KOPT-K1 (cell line): ENCODE results near the gene PXT1.
"Not testable (repeated sequence)": the region's sequence is repeated elsewhere in the genome, so short reads cannot be mapped to it uniquely, and the experiment has no call there.

Source experiments
- H3K27ac ChIP-seq: fragments of 200-600 bp; sonication (generic); 2 replicates; pipeline ENCODE4 v1.5.1; 2016; ENCODE audit warnings: antibody characterized with exemption, mild to moderate bottlenecking, low read depth, low read length; ENCODE audit not compliant: poor library complexity, severe bottlenecking
- H3K36me3 ChIP-seq: fragments of 200-600 bp; sonication (generic); 2 replicates; pipeline ENCODE4 v1.5.1; 2017; ENCODE audit warnings: antibody characterized with exemption, mild to moderate bottlenecking, low read length, moderate library complexity; ENCODE audit not compliant: insufficient read depth
- H3K9me3 ChIP-seq: fragments of 200-600 bp; sonication (generic); 2 replicates; pipeline ENCODE4 v1.5.1; 2017; ENCODE audit warnings: antibody characterized with exemption, low read length, mild to moderate bottlenecking; ENCODE audit not compliant: insufficient read depth, poor library complexity, severe bottlenecking

The PXT1 gene

GRCh38 chr6:36373368-36374019 lies 69.2 kb downstream of the PXT1 start:
- Histone ChIP-seq H3K9me3 (no peaks in the 10 kb centered on the region), H3K27ac (no peak overlapping the region), H3K36me3 (no peaks in the 10 kb centered on the region)

- Histone ChIP-seq H3K36me3 (no peaks in the 10 kb centered on the region), H3K9me3 (no peaks in the 10 kb centered on the region), H3K27ac (no peak overlapping the region)
Observed at GRCh38 chr6:36372088-36372487, 70.6 kb downstream of the PXT1 start.

GRCh38 chr6:36371211-36371610 lies 71.4 kb downstream of the PXT1 start:
- H3K9me3 ChIP-seq = no peaks in the 10 kb centered on the region
- no peaks in the 10 kb centered on the region for H3K36me3 ChIP-seq
- H3K27ac ChIP-seq = no peak overlapping the region

GRCh38 chr6:36370638-36371037 lies 72.0 kb downstream of the PXT1 start:
- H3K36me3 ChIP-seq = no peaks in the 10 kb centered on the region
- H3K9me3 ChIP-seq = no peaks in the 10 kb centered on the region
- H3K27ac ChIP-seq = no peak overlapping the region

- Histone ChIP-seq H3K36me3 (no peaks in the 10 kb centered on the region), H3K9me3 (no peaks in the 10 kb centered on the region), H3K27ac (no peak overlapping the region)
Observed at GRCh38 chr6:36368921-36369865, 73.5 kb downstream of the PXT1 start.

GRCh38 chr6:36368421-36368820 lies 74.2 kb downstream of the PXT1 start:
- H3K27ac ChIP-seq = no peak overlapping the region
- H3K36me3 ChIP-seq = no peaks in the 10 kb centered on the region
- H3K9me3 ChIP-seq = no peaks in the 10 kb centered on the region

GRCh38 chr6:36367743-36368142 lies 74.9 kb downstream of the PXT1 start:
- Histone ChIP-seq H3K9me3 (no peaks in the 10 kb centered on the region), H3K36me3 (no peaks in the 10 kb centered on the region), H3K27ac (no peak overlapping the region)

- no peak overlapping the region for H3K27ac ChIP-seq
- no peaks in the 10 kb centered on the region for H3K36me3 ChIP-seq
- no peaks in the 10 kb centered on the region for H3K9me3 ChIP-seq
Observed at GRCh38 chr6:36364669-36365479, 77.8 kb downstream of the PXT1 start.

- not testable (repeated sequence) for H3K9me3 ChIP-seq, H3K36me3 ChIP-seq, H3K27ac ChIP-seq
Observed at GRCh38 chr6:36364061-36364635, 78.5 kb downstream of the PXT1 start.

- H3K9me3 ChIP-seq, H3K36me3 ChIP-seq, H3K27ac ChIP-seq: not testable (repeated sequence)
Observed at GRCh38 chr6:36363371-36363752, 79.3 kb downstream of the PXT1 start.

- Histone ChIP-seq H3K27ac (no peak overlapping the region), H3K9me3 (no peaks in the 10 kb centered on the region), H3K36me3 (no peaks in the 10 kb centered on the region)
Observed at GRCh38 chr6:36362551-36363370, 79.9 kb downstream of the PXT1 start.

GRCh38 chr6:36361071-36361470 lies 81.6 kb downstream of the PXT1 start:
- no peak overlapping the region for H3K27ac ChIP-seq
- no peaks in the 10 kb centered on the region for H3K9me3 ChIP-seq

GRCh38 chr6:36360241-36361054 lies 82.2 kb downstream of the PXT1 start:
- no peaks in the 10 kb centered on the region for H3K36me3 ChIP-seq
- no peaks in the 10 kb centered on the region for H3K9me3 ChIP-seq
- H3K27ac ChIP-seq = no peak overlapping the region

More at GRCh38 chr6:36361071-36361470, 81.6 kb downstream of the PXT1 start:
- H3K36me3 ChIP-seq = no peaks in the 10 kb centered on the region
